WERI-Rb-1 (cell line): ENCODE measurements around the gene FOLR1.

Experiments
- DNase-seq: peaks from one replicate; pipeline ENCODE4 v3.0.0-alpha.2; 2020
- H3K27ac ChIP-seq: fragments of 250-450 bp; sonication (Bioruptor Pico); 2 replicates; pipeline ENCODE4 v1.5.1; 2020; ENCODE audit warnings: mild to moderate bottlenecking, moderate library complexity
- H3K27me3 ChIP-seq: fragments of 250-450 bp; sonication (Bioruptor Pico); 2 replicates; pipeline ENCODE4 v1.5.1; 2021; ENCODE audit warnings: mild to moderate bottlenecking, low read depth, moderate library complexity; ENCODE audit not compliant: insufficient read depth, severe bottlenecking
- H3K36me3 ChIP-seq: fragments of 250-450 bp; sonication (Bioruptor Pico); 2 replicates; pipeline ENCODE4 v1.5.1; 2020; ENCODE audit warnings: mild to moderate bottlenecking, moderate library complexity
- H3K4me3 ChIP-seq: 2 replicates; pipeline ENCODE4 v1.5.1; 2011; ENCODE audit warnings: low read depth, mild to moderate bottlenecking, control low read depth, low read length
- H3K9me3 ChIP-seq: fragments of 250-450 bp; sonication (Bioruptor Pico); 2 replicates; pipeline ENCODE4 v1.5.1; 2021; ENCODE audit warnings: mild to moderate bottlenecking, moderate library complexity; ENCODE audit not compliant: severe bottlenecking
- CTCF ChIP-seq: IDR thresholded peaks from 2 replicates; pipeline ENCODE4 v1.5.1; 2011; ENCODE audit warnings: low read depth, mild to moderate bottlenecking, control low read depth, inconsistent platforms, low read length

FOLR1 gene

GRCh38 chr11:72243173-72244059 is 51.5 kb downstream of the FOLR1 start:
- Histone ChIP-seq H3K4me3 (no peak overlapping the region), H3K27ac (no peak overlapping the region), H3K36me3 (peaks cover 8% of the 10 kb centered on the region), H3K9me3 (peaks cover 2% of the 10 kb centered on the region), H3K27me3 (no peaks in the 10 kb centered on the region)
- no peak for DNase-seq
- TF ChIP-seq CTCF = no peak

- Histone ChIP-seq H3K27me3 (no peaks in the 10 kb centered on the region), H3K36me3 (peaks cover 2% of the 10 kb centered on the region; the same call in 1 of the 2 replicates), H3K4me3 (no peak within 1 kb of the TSS), H3K9me3 (peaks cover 2% of the 10 kb centered on the region), H3K27ac (no peak within 1 kb of the TSS)
- no peak for DNase-seq
- no peak for TF ChIP-seq CTCF
Observed at GRCh38 chr11:72244060-72244360, 52.1 kb downstream of the FOLR1 start, which contains the start of gene PHOX2A. Gene PHOX2A, minus strand, starts transcription at chr11:72244176. Its CDS starts 172 bp downstream, at chr11:72244004.

GRCh38 chr11:72244361-72245262 is 52.7 kb downstream of the FOLR1 start:
- TF ChIP-seq CTCF = no peak
- Histone ChIP-seq H3K27me3 (no peaks in the 10 kb centered on the region), H3K27ac (no peak overlapping the region), H3K9me3 (peaks cover 2% of the 10 kb centered on the region), H3K36me3 (no peaks in the 10 kb centered on the region), H3K4me3 (no peak overlapping the region)
- no peak for DNase-seq

GRCh38 chr11:72245263-72245816 is 53.4 kb downstream of the FOLR1 start:
- Histone ChIP-seq H3K4me3 (no peak overlapping the region), H3K27ac (no peak overlapping the region), H3K36me3 (no peaks in the 10 kb centered on the region), H3K9me3 (peaks cover 2% of the 10 kb centered on the region), H3K27me3 (no peaks in the 10 kb centered on the region)
- DNase-seq = no peak
- TF ChIP-seq CTCF = no peak
